ENCODE data around the gene ASIP. TPM values are rescaled to one million over a fixed set of nuclear protein-coding genes. Genes with fewer than 3 reads are reported as not detected.

The ASIP gene
- total RNA-seq, 4 donors from 2014 or later, result 0.72 to 2.0 (median 0.83) TPM; not detected in 1

- TF ChIP-seq, protein P1, sequence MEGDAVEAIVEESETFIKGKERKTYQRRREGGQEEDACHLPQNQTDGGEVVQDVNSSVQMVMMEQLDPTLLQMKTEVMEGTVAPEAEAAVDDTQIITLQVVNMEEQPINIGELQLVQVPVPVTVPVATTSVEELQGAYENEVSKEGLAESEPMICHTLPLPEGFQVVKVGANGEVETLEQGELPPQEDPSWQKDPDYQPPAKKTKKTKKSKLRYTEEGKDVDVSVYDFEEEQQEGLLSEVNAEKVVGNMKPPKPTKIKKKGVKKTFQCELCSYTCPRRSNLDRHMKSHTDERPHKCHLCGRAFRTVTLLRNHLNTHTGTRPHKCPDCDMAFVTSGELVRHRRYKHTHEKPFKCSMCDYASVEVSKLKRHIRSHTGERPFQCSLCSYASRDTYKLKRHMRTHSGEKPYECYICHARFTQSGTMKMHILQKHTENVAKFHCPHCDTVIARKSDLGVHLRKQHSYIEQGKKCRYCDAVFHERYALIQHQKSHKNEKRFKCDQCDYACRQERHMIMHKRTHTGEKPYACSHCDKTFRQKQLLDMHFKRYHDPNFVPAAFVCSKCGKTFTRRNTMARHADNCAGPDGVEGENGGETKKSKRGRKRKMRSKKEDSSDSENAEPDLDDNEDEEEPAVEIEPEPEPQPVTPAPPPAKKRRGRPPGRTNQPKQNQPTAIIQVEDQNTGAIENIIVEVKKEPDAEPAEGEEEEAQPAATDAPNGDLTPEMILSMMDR (IDR thresholded peaks at IDR 0.05), result no peak
- TF ChIP-seq POLR2A (IDR thresholded peaks at IDR 0.05), result no peak
- no peak for DNase-seq (ENCODE audit: low spot score in 2 of 2)
- intact Hi-C loops (cut with DNase I; ENCODE audit: low total_unique reads), result no loop called here
- WGBS, 2 donors, result 9 to 12% methylated on average over 45 of the region's 45 CpGs
- H3K4me3 ChIP-seq (ENCODE audit: low read depth, poor library complexity, severe bottlenecking), result no peak overlapping the region
Observed at GRCh38 chr20:34311118-34312023, 70.1 kb downstream of the ASIP start.

GRCh38 chr20:34312024-34312460 lies 70.8 kb downstream of the ASIP start:
- H3K4me3 ChIP-seq (ENCODE audit: low read depth, poor library complexity, severe bottlenecking), result no peak overlapping the region
- intact Hi-C loops (cut with DNase I; ENCODE audit: low total_unique reads), result no loop called here
- 6 to 7% methylated on average over 11 of the region's 11 CpGs for WGBS, 2 donors
- DNase-seq (ENCODE audit: low spot score in 2 of 2), result no peak
- no peak for TF ChIP-seq POLR2A (IDR thresholded peaks at IDR 0.05)
- TF ChIP-seq, protein P1 (IDR thresholded peaks at IDR 0.05), result no peak

- no peak overlapping the region for H3K4me3 ChIP-seq (ENCODE audit: low read depth, poor library complexity, severe bottlenecking)
- 10 to 13% methylated on average over 12 to 14 of the region's 14 CpGs for WGBS, 2 donors
- TF ChIP-seq, protein P1 (IDR thresholded peaks at IDR 0.05), result peak in 1 of 3 donors; percentile 99
- TF ChIP-seq POLR2A (IDR thresholded peaks at IDR 0.05), result no peak
- intact Hi-C loops (cut with DNase I; ENCODE audit: low total_unique reads), result no loop called here
- peak; percentile 80 to 96 for DNase-seq (ENCODE audit: low spot score in 2 of 2)
Observed at GRCh38 chr20:34312544-34313217, 71.5 kb downstream of the ASIP start.

DNA sequence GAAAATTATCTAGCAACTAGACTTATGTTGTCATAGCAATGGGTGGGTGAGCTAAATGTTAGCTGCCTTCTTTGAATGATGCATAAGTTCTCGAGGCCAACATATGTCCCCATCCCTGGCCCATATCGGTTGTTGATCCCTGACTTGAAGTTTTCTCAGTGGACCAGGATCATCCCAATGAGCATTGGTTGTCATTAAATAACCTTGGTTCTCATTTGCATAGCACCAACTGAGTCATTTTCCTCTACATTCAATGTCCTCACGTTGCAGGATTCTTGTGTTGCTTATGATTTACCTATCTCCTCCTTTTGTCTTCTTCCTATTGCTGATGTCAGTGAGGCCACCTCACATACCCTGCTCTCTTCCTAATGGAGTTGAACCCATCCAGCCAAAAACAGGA lies 74.0 kb downstream of the ASIP start:
- WGBS, 2 donors, result 87 to 94% methylated on average over 3 of the region's 3 CpGs
- DNase-seq (ENCODE audit: low spot score in 2 of 2), result no peak
- TF ChIP-seq POLR2A (IDR thresholded peaks at IDR 0.05), result no peak
- TF ChIP-seq, protein P1 (IDR thresholded peaks at IDR 0.05), result no peak
- intact Hi-C loops (cut with DNase I; ENCODE audit: low total_unique reads), result no loop called here
- H3K4me3 ChIP-seq (ENCODE audit: low read depth, poor library complexity, severe bottlenecking), result no peak overlapping the region

DNA sequence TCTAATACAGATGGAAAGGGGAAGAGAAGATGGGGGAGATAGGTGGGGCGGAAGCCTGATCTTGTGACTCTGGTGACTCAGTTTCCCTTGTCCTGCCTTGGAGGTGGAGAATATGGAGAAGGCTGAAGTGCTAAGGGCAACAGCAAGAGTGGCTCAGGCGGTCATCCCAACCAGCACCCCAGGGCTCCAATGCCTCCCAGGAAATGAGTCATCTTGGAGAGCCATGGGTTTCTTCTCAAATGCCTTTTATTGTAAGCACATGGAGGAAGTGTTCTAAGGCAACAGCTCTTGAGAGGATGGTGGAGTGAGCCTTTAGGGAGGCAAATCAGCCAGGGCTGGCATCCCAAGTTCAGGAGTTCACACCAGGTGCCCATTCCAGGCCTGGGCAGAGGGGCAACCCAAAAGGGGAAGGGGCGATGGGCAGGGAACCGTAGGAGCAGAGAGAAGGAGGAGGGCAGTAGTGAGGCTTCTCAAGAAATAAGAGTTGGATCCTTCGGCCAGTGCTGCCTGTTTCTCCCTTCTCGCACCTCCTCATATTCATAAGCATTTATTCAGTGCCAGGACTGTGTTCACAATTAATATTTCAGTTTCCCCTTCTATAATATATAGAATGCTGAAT lies 75.1 kb downstream of the ASIP start:
- DNase-seq (ENCODE audit: low spot score in 2 of 2), result no peak
- intact Hi-C loops (cut with DNase I; ENCODE audit: low total_unique reads), result no loop called here
- TF ChIP-seq POLR2A (IDR thresholded peaks at IDR 0.05), result no peak
- TF ChIP-seq, protein P1 (IDR thresholded peaks at IDR 0.05), result no peak
- 93 to 94% methylated on average over 6 of the region's 6 CpGs for WGBS, 2 donors
- H3K4me3 ChIP-seq (ENCODE audit: low read depth, poor library complexity, severe bottlenecking), result no peak overlapping the region

Other genes with a start within 250 kb of the ASIP start
- 100 to 1,000 TPM in 1 of 4 donors, 10 to 100 TPM in 3; 92.2 to 113 (median 98.6) TPM for gene RALY, start 247.5 kb upstream of the ASIP start, total RNA-seq
- gene EIF2S2, start 129.2 kb upstream of the ASIP start, total RNA-seq, result 10 to 100 TPM; 28.7 to 46.9 (median 41.7) TPM
- gene AHCY, start 61.9 kb downstream of the ASIP start, total RNA-seq, result 10 to 100 TPM; 42.2 to 83.3 (median 56.0) TPM
- gene ITCH, start 121.8 kb downstream of the ASIP start, total RNA-seq, result 10 to 100 TPM; 40.7 to 59.3 (median 45.9) TPM